Measurements from ENCODE around the gene SMYD3.

DNA sequence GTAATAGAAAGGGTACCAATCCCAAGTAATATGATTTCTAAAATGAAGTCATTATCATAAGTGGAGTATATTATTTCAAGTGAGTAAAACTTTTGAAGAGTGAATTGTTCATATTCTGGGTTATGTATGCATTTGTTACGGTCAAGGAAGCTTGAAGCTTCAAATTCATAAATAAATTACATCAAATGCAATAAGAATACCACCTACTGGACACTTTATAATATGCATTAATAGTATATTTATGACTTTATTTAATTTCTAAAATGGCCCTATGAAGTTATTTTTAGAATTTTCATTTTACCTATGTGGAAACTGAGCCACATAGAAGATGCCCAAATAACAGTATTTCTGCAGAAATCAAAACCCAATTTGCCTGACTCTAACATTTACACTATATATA, 260.6 kb downstream of the SMYD3 start:
- TF ChIP-seq CEBPB (IDR thresholded peaks at IDR 0.05; ENCODE audit: low read depth, low read length) (no peak), SMC3 (IDR thresholded peaks at IDR 0.05; ENCODE audit: low read depth, low read length) (no peak), CTCF (conservative IDR thresholded peaks at IDR 0.05; ENCODE audit: low read depth, low read length) (no peak; the same call in 1 of the 2 replicates), POLR2A (IDR thresholded peaks at IDR 0.05; ENCODE audit: low read depth, low read length) (no peak), MAFK (IDR thresholded peaks at IDR 0.05; ENCODE audit: low read depth, low read length) (no peak), MAZ (IDR thresholded peaks at IDR 0.05; ENCODE audit: borderline replicate concordance, low read depth, low read length) (no peak), NFE2L2 (IDR thresholded peaks at IDR 0.05; ENCODE audit: low read depth, low read length) (no peak), RFX5 (IDR thresholded peaks at IDR 0.05; ENCODE audit: low read depth, low read length) (no peak), FOS (IDR thresholded peaks at IDR 0.05; ENCODE audit: low read depth, low read length) (no peak), RAD21 (IDR thresholded peaks at IDR 0.05; ENCODE audit: low read length) (no peak), CHD1 (IDR thresholded peaks at IDR 0.05; ENCODE audit: low read depth, low read length) (no peak), MXI1 (IDR thresholded peaks at IDR 0.05; ENCODE audit: borderline replicate concordance, low read depth, low read length) (no peak)
- TF ChIP-seq, protein P1, sequence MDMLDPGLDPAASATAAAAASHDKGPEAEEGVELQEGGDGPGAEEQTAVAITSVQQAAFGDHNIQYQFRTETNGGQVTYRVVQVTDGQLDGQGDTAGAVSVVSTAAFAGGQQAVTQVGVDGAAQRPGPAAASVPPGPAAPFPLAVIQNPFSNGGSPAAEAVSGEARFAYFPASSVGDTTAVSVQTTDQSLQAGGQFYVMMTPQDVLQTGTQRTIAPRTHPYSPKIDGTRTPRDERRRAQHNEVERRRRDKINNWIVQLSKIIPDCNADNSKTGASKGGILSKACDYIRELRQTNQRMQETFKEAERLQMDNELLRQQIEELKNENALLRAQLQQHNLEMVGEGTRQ (IDR thresholded peaks at IDR 0.05; ENCODE audit: low read depth, low read length), result no peak
- TF ChIP-seq, protein P2, sequence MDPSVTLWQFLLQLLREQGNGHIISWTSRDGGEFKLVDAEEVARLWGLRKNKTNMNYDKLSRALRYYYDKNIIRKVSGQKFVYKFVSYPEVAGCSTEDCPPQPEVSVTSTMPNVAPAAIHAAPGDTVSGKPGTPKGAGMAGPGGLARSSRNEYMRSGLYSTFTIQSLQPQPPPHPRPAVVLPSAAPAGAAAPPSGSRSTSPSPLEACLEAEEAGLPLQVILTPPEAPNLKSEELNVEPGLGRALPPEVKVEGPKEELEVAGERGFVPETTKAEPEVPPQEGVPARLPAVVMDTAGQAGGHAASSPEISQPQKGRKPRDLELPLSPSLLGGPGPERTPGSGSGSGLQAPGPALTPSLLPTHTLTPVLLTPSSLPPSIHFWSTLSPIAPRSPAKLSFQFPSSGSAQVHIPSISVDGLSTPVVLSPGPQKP (IDR thresholded peaks at IDR 0.05; ENCODE audit: borderline replicate concordance, low read depth, low read length), result no peak
